Dendritic cell treated with granulocyte-macrophage colony-stimulating factor and Interleukin-4, amounts not matched to agents 40 ng/mL and 50 ng/mL, for 4 days (primary cell): ENCODE results near the gene HTR4.

ENCODE experiments used
- H3K27ac Mint-ChIP-seq: one replicate; pipeline ENCODE4 v1.8.0; 2022; ENCODE audit warnings: mild to moderate bottlenecking, mixed read lengths
- H3K27me3 Mint-ChIP-seq: one replicate; pipeline ENCODE4 v1.8.0; 2022; ENCODE audit warnings: mild to moderate bottlenecking, mixed read lengths
- H3K36me3 Mint-ChIP-seq: one replicate; pipeline ENCODE4 v1.8.0; 2022; ENCODE audit warnings: low read depth, mixed read lengths
- H3K4me1 Mint-ChIP-seq: one replicate; pipeline ENCODE4 v1.8.0; 2022; ENCODE audit warnings: low read depth, mixed read lengths
- H3K4me3 Mint-ChIP-seq: one replicate; pipeline ENCODE4 v1.8.0; 2022; ENCODE audit warnings: mild to moderate bottlenecking, moderate library complexity, mixed read lengths
- H3K9me3 Mint-ChIP-seq: one replicate; pipeline ENCODE4 v1.8.0; 2022; ENCODE audit warnings: mixed read lengths
- intact Hi-C: fragments of 100-400 bp; cut with micrococcal nuclease; formaldehyde crosslinking; loops from one replicate; pipeline ENCODE4 v1.15.0; 2022

The HTR4 gene

DNA sequence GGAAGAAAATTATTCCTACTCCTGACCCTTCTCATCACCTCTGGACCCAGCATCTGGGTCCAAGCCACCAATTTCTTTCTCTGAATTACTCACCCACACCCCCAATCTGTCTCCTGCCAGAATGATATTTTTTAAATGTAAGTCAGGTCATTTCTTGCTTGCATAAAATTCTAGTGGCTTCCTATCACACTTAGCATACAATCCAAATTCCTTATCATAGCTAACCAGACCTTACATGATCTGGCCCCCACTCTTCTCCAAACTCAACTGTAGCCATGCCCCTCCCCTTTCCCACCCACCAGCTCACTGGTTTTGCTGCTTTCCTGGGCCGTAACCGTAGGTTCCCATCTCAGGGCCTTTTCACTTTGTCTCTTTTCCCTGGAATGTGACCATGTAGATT is 15.2 kb downstream of the HTR4 start:
- H3K27me3 Mint-ChIP-seq, result peaks cover 2% of the 10 kb centered on the region
- H3K4me1 Mint-ChIP-seq, result no peaks in the 10 kb centered on the region
- H3K4me3 Mint-ChIP-seq, result no peak overlapping the region
- H3K36me3 Mint-ChIP-seq, result no peaks in the 10 kb centered on the region
- intact Hi-C loops, result no loop called here
- H3K27ac Mint-ChIP-seq, result no peak overlapping the region
- no peaks in the 10 kb centered on the region for H3K9me3 Mint-ChIP-seq

DNA sequence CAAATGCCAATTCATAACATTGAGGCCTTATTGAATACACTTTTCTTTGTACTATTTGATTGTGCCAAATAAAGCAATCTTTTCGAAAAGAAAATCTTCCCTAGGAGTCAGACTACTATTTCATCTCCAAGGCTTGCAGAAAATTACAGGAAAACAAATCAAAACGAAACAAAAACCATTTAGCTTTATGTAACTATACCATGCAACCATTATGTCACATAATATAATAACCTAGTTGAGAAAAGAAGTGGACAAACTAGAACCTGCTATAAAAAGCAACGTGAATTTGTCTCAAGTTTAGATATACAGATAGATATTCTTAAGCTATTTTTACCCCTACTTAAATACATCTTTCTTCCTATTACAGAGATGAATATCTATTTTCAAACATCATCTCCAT is 18.0 kb downstream of the HTR4 start:
- no peak overlapping the region for H3K4me3 Mint-ChIP-seq
- intact Hi-C loops, result no loop called here
- peaks cover 5% of the 10 kb centered on the region for H3K27me3 Mint-ChIP-seq
- no peaks in the 10 kb centered on the region for H3K4me1 Mint-ChIP-seq
- no peaks in the 10 kb centered on the region for H3K36me3 Mint-ChIP-seq
- H3K9me3 Mint-ChIP-seq, result no peaks in the 10 kb centered on the region
- H3K27ac Mint-ChIP-seq, result no peak overlapping the region

DNA sequence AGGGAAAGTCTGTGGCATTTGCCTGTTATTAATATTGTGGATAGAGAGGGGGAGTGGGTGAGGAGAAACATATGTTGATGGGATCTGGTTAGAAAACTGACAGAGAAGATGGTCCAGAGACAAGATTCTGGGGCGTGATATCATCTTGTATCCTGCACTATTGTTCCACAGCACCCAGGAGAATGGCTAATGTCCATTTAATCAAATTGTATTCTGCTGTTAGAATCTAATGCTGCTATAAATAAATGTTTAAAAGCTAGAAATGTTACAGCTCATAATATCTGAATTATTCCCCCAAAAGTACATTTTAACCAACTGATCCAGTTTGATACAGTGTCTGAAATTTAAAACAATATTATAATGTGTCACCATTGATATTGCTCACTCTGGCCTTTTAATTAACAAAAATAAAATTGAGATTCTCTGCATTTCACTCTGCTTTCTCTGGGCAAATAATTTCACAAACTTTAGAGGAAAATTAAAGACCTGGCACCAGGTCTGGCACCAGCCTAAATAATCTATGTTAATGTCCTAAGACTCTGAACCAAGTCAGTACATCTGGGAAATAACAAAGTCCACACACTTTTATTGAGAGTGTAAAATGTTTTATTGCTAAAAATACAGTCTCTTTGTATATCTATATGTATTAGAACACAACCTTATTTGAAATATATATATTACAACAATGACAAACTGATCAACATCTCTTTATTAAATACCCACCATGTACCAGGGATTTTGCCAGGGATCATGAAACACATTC is 18.8 kb downstream of the HTR4 start:
- no peak overlapping the region for H3K27ac Mint-ChIP-seq
- no peaks in the 10 kb centered on the region for H3K9me3 Mint-ChIP-seq
- intact Hi-C loops, result no loop called here
- H3K36me3 Mint-ChIP-seq, result no peaks in the 10 kb centered on the region
- H3K4me1 Mint-ChIP-seq, result no peaks in the 10 kb centered on the region
- H3K27me3 Mint-ChIP-seq, result peaks cover 3% of the 10 kb centered on the region
- no peak overlapping the region for H3K4me3 Mint-ChIP-seq

DNA sequence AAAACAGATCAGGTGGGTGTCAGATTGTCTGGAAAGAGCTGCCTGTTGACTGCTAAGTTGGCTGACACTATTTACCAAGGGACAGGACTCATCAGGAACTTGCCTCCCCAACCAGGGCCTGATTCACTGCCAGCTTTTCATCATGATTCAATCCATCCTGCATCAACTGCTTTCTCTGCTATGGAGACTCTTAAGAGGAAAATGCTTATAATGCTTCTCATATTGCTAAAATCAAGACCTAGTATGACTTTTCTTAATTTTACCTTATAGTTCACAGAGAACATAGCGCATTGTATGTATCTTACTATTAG is 21.3 kb downstream of the HTR4 start:
- Mint-ChIP-seq H3K9me3 (no peaks in the 10 kb centered on the region), H3K4me3 (no peak overlapping the region), H3K27me3 (peaks cover 3% of the 10 kb centered on the region), H3K27ac (no peak overlapping the region), H3K36me3 (no peaks in the 10 kb centered on the region), H3K4me1 (no peaks in the 10 kb centered on the region)
- intact Hi-C loops, result no loop called here

DNA sequence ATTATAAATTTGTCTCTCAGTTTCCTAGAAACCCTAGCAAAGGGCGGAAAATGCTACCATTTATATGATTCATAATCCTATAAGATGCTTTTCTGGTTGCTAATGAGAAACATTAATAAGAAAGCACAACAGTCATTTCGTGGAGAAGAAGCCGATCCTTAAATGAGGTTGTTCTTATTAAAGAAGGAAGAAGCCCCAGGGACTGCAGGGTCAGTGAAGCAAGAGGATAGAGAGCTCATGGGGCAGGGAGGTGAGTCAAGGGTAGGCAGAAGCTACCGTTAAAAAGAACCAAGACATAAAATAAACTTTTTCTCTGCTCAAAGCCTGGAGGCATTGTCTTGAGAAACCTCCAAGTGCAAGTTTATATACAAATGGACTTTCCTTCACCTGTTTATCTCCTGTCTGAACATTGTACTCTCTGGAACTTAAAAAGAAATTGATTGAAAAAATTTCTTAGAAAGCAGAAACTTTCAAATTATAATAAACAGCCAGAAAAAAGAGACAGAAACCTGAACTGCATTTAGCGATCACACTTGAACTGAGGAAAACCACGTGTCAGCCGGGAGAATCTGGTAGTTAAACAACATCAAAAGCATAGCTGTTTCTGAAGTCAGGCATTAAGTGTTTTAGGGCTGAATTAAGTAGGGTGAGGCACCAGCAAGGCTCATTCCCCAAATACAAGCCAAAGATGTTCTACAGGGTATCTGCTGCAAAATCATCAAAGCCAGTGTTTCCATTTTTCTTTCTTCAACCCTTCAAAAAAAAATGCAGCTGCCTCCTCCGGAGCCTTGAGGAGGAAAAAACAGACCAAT is 21.9 kb downstream of the HTR4 start:
- Mint-ChIP-seq H3K4me3 (no peak overlapping the region), H3K36me3 (no peaks in the 10 kb centered on the region), H3K9me3 (no peaks in the 10 kb centered on the region), H3K4me1 (no peaks in the 10 kb centered on the region), H3K27ac (no peak overlapping the region), H3K27me3 (peaks cover 3% of the 10 kb centered on the region)
- intact Hi-C loops, result no loop called here

DNA sequence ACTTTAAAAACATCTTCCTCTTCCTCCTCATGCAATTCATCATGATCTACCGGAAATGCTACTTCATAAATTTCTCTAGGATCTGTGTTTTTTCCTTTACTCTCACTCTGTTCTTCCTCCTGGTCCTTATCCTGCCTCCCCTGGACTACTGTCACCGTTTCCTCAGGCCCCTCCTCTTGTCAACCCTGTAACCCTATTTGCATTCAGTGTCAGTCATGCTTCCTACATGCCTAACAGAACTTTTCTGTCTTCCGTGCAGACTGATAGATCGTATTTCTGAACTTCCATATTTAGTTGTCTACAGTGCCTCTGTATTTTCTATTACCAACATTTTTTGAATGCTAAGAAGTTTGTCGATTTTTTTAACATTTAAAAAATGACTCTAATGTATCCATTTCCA is 27.3 kb downstream of the HTR4 start:
- Mint-ChIP-seq H3K27me3 (no peaks in the 10 kb centered on the region), H3K36me3 (no peaks in the 10 kb centered on the region), H3K27ac (no peak overlapping the region), H3K9me3 (no peaks in the 10 kb centered on the region), H3K4me3 (no peak overlapping the region), H3K4me1 (no peaks in the 10 kb centered on the region)
- intact Hi-C loops, result no loop called here

DNA sequence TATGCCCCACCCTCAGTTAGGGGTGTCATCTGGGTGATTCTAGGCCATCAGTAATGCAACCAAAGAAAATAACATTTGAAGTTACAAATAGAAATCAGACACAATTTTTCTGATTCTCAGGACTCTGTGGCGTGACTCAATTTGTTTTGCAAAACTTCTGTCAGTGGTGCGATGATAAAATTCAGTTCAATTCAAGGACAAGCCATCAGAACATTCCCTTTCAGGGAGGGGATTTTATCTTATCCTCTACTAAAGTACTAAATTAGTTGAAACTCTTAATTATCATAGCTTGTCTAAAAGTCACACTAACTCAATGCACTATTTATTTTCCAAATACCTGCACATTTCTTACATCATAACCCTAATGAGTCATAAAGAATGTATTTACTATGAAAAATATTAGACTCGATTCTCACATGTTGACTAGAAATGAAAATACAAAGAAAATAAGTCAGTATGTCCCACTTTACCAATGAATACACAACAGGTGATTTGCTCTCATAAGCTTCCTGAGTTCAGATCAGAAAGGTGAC is 28.2 kb downstream of the HTR4 start:
- intact Hi-C loops, result no loop called here
- Mint-ChIP-seq H3K9me3 (no peaks in the 10 kb centered on the region), H3K4me1 (no peaks in the 10 kb centered on the region), H3K27me3 (no peaks in the 10 kb centered on the region), H3K27ac (no peak overlapping the region), H3K4me3 (no peak overlapping the region), H3K36me3 (no peaks in the 10 kb centered on the region)

DNA sequence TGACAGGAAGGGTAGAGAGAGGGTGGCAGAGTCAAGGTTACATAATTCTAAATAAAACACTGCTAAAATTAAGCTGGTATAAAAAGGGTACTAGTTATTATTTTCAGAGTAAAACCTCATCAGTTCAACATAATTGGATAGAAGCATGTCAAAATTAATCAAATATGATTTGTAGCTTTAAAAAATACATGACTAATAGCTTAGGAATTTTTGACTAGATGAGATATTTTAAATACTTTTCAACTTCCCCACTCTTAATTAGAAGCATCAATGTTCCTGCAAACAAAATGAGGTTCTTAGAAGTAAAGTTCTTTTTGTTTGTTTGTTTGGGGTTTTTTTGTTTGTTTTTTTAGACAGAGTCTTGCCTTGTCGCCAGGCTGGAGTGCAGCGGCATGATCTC is 29.1 kb downstream of the HTR4 start:
- H3K27me3 Mint-ChIP-seq, result no peaks in the 10 kb centered on the region
- H3K27ac Mint-ChIP-seq, result no peak overlapping the region
- no peaks in the 10 kb centered on the region for H3K4me1 Mint-ChIP-seq
- no peak overlapping the region for H3K4me3 Mint-ChIP-seq
- H3K36me3 Mint-ChIP-seq, result no peaks in the 10 kb centered on the region
- H3K9me3 Mint-ChIP-seq, result no peaks in the 10 kb centered on the region
- intact Hi-C loops, result no loop called here

DNA sequence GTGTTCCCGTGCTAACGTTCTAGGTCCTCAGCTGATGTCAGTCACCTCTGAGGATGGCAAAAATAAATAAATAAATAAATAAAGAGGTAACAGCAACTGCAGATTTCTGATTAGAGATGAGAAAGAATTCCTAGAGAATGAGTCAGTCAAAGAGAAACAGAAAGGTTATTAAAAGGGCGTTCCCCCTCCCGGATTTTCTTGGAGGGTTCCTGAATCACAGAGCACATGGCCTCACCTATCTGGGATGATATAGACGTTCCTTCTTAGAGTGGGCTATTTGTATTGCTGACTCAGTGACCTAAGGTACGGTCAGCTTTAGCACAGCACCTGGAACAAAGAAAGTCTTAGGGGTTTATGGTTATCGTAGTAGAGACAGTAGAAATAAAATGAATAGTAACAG is 30.6 kb downstream of the HTR4 start:
- no peaks in the 10 kb centered on the region for H3K36me3 Mint-ChIP-seq
- no peaks in the 10 kb centered on the region for H3K9me3 Mint-ChIP-seq
- no peaks in the 10 kb centered on the region for H3K4me1 Mint-ChIP-seq
- intact Hi-C loops, result no loop called here
- H3K27me3 Mint-ChIP-seq, result no peaks in the 10 kb centered on the region
- H3K4me3 Mint-ChIP-seq, result no peak overlapping the region
- H3K27ac Mint-ChIP-seq, result no peak overlapping the region

DNA sequence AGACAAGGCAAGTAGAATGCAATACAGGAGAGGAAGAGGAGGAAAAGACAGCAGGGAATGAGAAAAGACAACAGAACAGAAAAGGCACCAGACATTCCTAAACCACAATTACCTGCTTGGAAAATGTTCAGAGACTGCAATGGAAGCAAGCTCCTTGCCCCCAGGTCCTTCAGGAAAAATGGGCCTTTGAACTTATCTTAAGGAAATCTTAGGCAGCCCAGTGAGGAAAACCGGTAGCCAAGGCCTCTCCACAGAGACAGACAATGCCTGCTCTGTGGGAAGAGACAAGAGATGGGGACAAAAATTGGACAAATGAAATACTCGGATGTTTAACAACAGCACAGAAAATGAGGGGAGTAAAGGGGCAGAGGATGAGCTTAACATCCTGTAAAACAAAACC is 31.2 kb downstream of the HTR4 start:
- intact Hi-C loops, result no loop called here

DNA sequence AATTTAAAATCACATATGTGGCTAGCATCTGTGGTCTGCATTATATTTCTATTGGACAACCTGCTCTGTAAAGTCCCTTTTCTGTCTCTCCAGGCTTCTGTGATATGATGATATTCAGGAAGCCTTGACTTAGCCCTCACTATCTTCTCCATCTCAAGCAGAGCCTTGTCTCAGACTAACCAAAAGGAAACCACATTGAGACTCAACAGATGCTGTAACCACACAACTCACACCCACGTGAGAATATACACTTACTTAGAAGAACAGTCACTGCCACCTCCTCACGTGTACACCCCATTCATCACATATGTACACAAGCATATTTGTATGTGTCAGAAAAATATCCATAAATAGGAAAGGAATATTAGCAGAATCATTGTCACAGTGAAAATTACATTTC is 33.6 kb downstream of the HTR4 start:
- Mint-ChIP-seq H3K36me3 (no peaks in the 10 kb centered on the region), H3K27me3 (no peaks in the 10 kb centered on the region), H3K27ac (no peak overlapping the region), H3K4me3 (no peak overlapping the region), H3K9me3 (no peaks in the 10 kb centered on the region), H3K4me1 (no peaks in the 10 kb centered on the region)
- intact Hi-C loops, result no loop called here

More for the DNA sequence above, 31.2 kb downstream of the HTR4 start:
- Mint-ChIP-seq H3K27me3 (no peaks in the 10 kb centered on the region), H3K36me3 (no peaks in the 10 kb centered on the region), H3K4me3 (no peak overlapping the region), H3K9me3 (no peaks in the 10 kb centered on the region), H3K27ac (no peak overlapping the region), H3K4me1 (no peaks in the 10 kb centered on the region)

DNA sequence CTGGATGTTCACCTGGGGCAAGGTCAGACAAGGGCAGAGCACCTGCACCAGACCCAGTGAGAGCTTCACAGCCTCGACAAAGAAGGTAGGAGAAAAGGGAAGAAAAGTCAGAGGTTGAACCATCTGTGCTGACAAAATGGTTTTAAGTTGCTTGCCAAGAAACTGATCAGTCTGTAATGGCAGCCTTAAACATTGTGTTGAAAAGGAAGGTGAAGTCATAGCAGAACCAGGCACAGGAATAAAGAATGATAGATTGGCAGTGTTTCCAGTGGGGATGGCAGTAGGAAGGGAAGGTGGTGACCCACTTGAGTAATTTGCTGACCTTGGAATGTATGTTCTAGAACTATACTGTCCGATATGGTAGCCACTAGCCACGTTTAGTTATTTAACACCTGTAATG is 34.2 kb downstream of the HTR4 start:
- no peaks in the 10 kb centered on the region for H3K27me3 Mint-ChIP-seq
- no peak overlapping the region for H3K4me3 Mint-ChIP-seq
- H3K36me3 Mint-ChIP-seq, result no peaks in the 10 kb centered on the region
- no peaks in the 10 kb centered on the region for H3K4me1 Mint-ChIP-seq
- no peak overlapping the region for H3K27ac Mint-ChIP-seq
- no peaks in the 10 kb centered on the region for H3K9me3 Mint-ChIP-seq
- intact Hi-C loops, result no loop called here

DNA sequence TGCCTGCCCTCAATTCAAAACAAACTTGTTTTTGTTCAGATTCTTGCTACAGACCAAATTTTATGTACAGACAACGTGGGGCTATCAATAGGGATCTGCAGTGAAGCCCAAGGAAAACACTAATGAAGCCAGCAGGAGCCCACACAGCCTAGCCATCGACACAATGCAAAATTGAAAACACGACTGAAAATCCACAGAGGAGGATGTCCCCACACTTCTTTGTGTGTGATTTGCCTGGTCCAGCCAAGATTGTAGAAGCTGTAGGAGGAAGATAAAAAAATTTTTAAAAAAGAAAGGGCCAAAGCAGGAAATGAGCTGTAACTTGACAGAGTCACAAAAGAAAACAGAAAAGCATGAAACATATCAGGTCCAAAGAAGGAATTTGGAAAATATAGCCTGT is 34.8 kb downstream of the HTR4 start:
- Mint-ChIP-seq H3K4me1 (no peaks in the 10 kb centered on the region), H3K9me3 (no peaks in the 10 kb centered on the region), H3K27me3 (no peaks in the 10 kb centered on the region), H3K4me3 (no peak overlapping the region), H3K36me3 (no peaks in the 10 kb centered on the region), H3K27ac (no peak overlapping the region)
- intact Hi-C loops, result no loop called here

DNA sequence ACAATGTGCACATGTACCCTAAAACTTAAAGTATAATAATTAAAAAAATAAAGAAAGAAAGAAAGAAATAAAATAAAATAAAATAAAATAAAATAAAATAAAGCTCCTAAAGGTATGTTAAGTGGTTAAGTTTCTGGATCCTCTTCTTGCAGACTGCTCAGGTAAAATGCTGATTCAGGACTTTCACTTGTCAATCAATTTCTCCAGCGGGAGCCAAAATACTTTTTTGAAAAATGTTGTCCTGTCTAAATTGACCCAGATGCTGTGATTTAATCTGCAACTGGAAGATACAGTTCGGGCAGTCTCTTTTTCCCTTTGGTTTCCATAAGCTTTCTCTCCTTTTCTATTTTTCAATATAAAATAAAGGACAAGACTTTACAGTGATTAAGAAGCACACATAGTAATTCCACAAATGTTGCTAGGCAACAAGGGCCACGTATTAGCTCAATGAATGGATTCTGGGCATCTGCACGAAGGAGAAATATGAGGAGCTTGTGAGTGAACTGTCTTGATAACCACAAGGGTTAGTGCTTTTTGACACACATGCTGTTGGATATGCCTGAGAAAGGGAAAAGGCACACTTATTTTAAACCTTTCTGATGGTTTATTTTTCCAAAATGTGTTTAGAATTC is 38.6 kb downstream of the HTR4 start:
- H3K4me1 Mint-ChIP-seq, result no peaks in the 10 kb centered on the region
- no peaks in the 10 kb centered on the region for H3K9me3 Mint-ChIP-seq
- H3K4me3 Mint-ChIP-seq, result no peak overlapping the region
- no peaks in the 10 kb centered on the region for H3K36me3 Mint-ChIP-seq
- no peaks in the 10 kb centered on the region for H3K27me3 Mint-ChIP-seq
- no peak overlapping the region for H3K27ac Mint-ChIP-seq
- intact Hi-C loops, result no loop called here
